Muscle of leg (tissue), 11 donors: ENCODE measurements around the gene MS4A4A. TPM values are rescaled to one million over a fixed set of nuclear protein-coding genes. Genes with fewer than 3 reads are reported as not detected.
"Not testable (repeated sequence)": the region's sequence is repeated elsewhere in the genome, so short reads cannot be mapped to it uniquely, and the experiment has no call there.

Experiments
- DNase-seq: peaks from one replicate; pipeline ENCODE4 v3.0.0; 2013
- H3K27ac ChIP-seq: one replicate; pipeline ENCODE4 v1.5.1; 2013; ENCODE audit warnings: mild to moderate bottlenecking, low read length, control low read depth
- H3K27me3 ChIP-seq: one replicate; pipeline ENCODE4 v1.6.1; 2013; ENCODE audit warnings: low read length; ENCODE audit not compliant: control insufficient read depth, insufficient read depth
- H3K36me3 ChIP-seq: one replicate; pipeline ENCODE4 v1.6.1; 2013; ENCODE audit warnings: low read length; ENCODE audit not compliant: control insufficient read depth, insufficient read depth
- H3K4me1 ChIP-seq: one replicate; pipeline ENCODE4 v1.6.1; 2013; ENCODE audit warnings: low read length; ENCODE audit not compliant: control insufficient read depth, insufficient read depth
- H3K4me3 ChIP-seq: one replicate; pipeline ENCODE4 v1.5.1; 2013; ENCODE audit warnings: low read length, control low read depth
- H3K9me3 ChIP-seq: replicated peaks from 2 replicates; pipeline ENCODE4 v1.6.1; 2013; ENCODE audit warnings: low read depth, low read length; ENCODE audit not compliant: control insufficient read depth
- WGBS: methylation state at CpG from one replicate; pipeline ENCODE4 v1.1.5; 2013; ENCODE audit warnings: missing lambda C conversion rate; ENCODE audit not compliant: insufficient coverage; 5-methylcytosine and 5-hydroxymethylcytosine counted together
- polyA plus RNA-seq, 8 donors: library from polyadenylated mRNA; unstranded; fragments of 120-200 nt; gene quantifications; one replicate each; pipeline versions ENCODE4 v1.2.1 to v1.2.3, GENCODE V29; 2013; ENCODE audit warnings: inconsistent platforms in 1 of 8, low replicate concordance in 1 of 8; ENCODE audit not compliant: insufficient read length in 8 of 8, insufficient read depth in 1 of 8
- total RNA-seq: library from RNA; stranded (reverse); fragments of 120-200 nt; gene quantifications from one replicate; pipeline ENCODE4 v1.2.4, GENCODE V29; 2013

MS4A4A gene
- total and polyA plus RNA-seq, 9 donors, result 6.9 to 18.5 (median 10.3) TPM

DNA sequence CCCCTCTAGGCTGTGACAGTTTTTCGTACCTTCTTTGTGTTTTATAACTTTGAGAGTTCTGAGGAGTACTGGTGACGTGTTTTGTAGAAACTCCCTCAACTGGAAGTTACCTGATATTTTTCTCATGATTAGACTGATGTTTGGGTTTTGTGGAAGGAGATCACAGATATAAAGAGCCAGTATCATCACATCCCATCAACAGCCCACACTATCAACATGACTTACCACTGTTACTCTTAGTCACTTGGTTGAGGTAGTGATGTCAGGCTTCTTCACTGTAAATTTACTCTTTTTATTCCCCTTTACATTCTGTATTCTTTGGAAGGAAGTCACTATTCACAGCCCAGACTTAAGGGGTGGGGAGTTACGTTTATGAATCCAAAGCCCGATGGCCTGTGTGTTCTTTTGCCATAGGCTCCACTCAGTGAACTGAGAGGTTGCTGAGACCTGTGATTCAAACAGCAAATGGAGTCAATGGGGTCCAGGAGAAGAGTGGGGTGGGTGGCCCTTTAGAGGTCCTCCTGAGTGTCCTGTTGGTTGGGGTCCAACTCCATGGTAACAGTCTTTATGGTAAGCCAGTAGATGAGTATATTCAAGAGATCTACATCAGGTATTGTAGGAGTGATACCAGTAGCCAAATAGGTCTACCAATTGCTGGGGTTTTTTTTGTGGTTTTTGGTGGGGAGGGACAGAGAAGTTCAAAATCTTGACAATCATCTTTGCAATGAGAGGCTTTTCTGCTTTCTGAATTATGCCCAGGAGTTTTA is 22.3 kb upstream of the MS4A4A start:
- DNase-seq, result no peak
- H3K36me3 ChIP-seq, result no peaks in the 10 kb centered on the region
- WGBS, result no CpG with 5 or more reads among the region's 4 CpGs
- no peak overlapping the region for H3K27ac ChIP-seq
- no peaks in the 10 kb centered on the region for H3K4me1 ChIP-seq
- H3K4me3 ChIP-seq, result no peak overlapping the region
- peaks cover 5% of the 10 kb centered on the region for H3K9me3 ChIP-seq
- no peaks in the 10 kb centered on the region for H3K27me3 ChIP-seq

DNA sequence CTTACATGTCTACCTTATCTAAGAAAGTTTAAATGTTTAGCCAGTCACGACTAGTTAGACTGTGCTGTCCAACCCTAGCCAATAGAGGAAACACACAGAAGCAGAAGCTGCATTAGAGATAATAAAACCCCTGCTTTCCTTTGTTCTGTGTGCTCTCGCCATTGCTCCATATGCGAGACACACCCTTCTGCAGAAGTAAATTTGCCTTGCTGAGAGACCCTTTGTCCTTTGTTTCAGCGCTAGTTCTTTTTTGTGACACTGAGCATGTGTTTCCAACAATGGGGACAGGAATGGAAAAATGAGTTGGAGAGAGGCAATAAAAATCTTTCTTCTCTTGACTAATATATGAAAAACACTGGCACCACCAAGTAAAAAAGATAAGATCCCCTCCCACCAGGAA is 19.5 kb upstream of the MS4A4A start:
- no peak for DNase-seq
- Histone ChIP-seq H3K4me1 (no peaks in the 10 kb centered on the region), H3K4me3 (no peak overlapping the region), H3K9me3 (no peaks in the 10 kb centered on the region), H3K27ac (no peak overlapping the region), H3K27me3 (no peaks in the 10 kb centered on the region), H3K36me3 (no peaks in the 10 kb centered on the region)
- 71% methylated on average over 2 of the region's 4 CpGs for WGBS

DNA sequence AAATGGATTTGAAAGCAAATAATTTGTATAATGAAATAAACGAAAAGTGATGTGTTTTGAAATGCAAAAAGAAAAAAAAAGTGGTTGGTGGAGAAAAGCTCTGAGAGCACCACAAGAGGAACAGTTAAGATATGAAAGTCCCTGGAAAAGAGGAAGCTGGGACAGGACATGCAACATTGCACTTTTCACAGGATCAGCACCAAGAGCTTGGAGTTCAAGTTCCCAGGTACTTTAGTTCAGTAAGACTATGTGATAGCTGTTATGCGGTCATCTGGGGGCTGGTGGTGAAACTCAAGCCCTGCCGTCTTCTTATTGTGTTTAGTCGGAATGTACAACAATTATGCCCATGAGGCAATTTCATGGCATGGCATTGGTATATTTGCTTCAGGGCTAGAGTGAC is 17.1 kb upstream of the MS4A4A start:
- no peak overlapping the region for H3K27ac ChIP-seq
- 86% methylated on average over 3 of the region's 4 CpGs for WGBS
- H3K9me3 ChIP-seq, result no peaks in the 10 kb centered on the region
- H3K4me3 ChIP-seq, result no peak overlapping the region
- no peaks in the 10 kb centered on the region for H3K4me1 ChIP-seq
- H3K27me3 ChIP-seq, result no peaks in the 10 kb centered on the region
- peak; percentile 32 for DNase-seq
- no peaks in the 10 kb centered on the region for H3K36me3 ChIP-seq

DNA sequence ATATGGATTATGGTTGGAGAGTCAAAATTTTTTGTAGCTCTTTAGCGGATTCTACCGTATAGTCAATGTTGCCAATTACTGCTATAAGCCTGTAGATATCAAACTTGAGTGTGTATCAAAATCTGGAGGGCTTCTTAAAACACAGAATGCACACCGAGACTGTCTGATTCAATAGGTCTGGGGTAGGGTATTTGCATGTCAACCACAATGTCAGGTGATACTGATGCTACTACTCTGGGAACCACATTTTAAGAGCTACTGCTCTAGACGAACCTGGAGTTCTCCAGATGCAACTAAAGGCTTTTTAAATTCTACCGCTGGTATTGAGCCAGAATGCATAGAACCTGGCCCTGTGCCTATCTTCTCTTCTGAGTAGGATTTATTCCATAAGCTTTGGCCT is 15.8 kb upstream of the MS4A4A start:
- no peak overlapping the region for H3K4me3 ChIP-seq
- 80% methylated on average over 3 of the region's 5 CpGs for WGBS
- H3K36me3 ChIP-seq, result no peaks in the 10 kb centered on the region
- H3K4me1 ChIP-seq, result no peaks in the 10 kb centered on the region
- DNase-seq, result no peak
- H3K27ac ChIP-seq, result no peak overlapping the region
- no peaks in the 10 kb centered on the region for H3K9me3 ChIP-seq
- no peaks in the 10 kb centered on the region for H3K27me3 ChIP-seq

DNA sequence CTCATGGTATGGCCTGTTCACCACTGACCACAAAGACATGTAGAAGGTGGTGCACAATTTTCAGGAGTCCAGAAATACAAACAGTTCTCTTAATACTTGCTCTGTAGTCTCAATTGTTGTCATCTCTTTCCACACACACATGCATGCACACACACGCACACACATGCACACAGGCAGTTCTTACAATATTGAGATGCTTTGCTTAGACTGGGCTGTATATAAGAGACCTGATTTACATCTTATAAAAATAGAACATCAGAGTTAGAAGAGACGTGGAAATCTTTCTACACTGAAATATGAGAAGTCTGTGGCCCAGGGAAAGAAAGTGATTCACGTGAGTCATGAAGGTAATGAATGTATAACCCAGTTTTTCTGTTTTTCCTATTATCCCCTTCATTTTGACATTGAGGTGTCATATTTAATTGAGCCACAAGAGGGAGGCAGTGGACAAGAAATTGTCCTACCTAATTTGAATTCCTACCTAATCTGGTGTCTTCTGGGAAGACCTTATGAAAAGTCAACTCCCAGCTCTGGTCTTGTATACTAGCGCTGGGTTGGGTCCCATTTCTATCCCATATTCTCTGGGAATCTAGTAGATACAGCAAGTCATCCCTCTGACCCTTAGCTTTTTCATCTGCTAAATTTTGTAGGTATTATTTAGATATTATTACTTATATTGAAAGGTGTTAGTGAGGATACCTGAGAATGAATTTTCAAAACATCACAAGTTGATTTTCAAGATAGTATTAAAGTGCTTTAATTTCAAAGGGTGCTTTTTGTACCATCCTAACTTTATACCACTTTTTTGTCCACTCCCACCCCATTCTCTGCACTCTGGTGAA is 14.9 kb upstream of the MS4A4A start:
- peak; percentile 50 for DNase-seq
- no peaks in the 10 kb centered on the region for H3K4me1 ChIP-seq
- WGBS, result no CpG with 5 or more reads among the region's 4 CpGs
- H3K9me3 ChIP-seq, result no peaks in the 10 kb centered on the region
- H3K4me3 ChIP-seq, result no peak overlapping the region
- no peaks in the 10 kb centered on the region for H3K36me3 ChIP-seq
- H3K27me3 ChIP-seq, result no peaks in the 10 kb centered on the region
- H3K27ac ChIP-seq, result no peak overlapping the region

DNA sequence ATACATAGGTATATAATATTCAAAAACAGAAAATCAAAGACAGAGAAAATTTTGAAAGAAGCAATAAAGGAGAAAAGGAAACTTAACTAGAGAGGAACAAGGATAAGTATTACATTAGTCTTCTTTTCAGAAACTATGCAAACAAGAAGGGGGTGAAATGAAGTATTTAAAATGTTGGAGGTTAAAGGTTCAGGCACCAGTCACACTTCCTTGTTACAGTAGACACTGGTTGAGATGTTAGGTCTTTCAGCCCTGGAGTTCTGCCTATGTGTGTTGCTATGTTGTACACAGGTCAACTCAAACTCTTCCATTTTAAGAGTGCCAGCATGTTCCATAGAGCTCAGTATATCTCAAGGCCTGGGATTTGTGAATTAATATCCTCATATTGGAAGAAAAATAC is 6.0 kb upstream of the MS4A4A start:
- H3K4me3 ChIP-seq, result no peak overlapping the region
- no peak for DNase-seq
- H3K27me3 ChIP-seq, result no peaks in the 10 kb centered on the region
- H3K4me1 ChIP-seq, result no peaks in the 10 kb centered on the region
- H3K9me3 ChIP-seq, result no peaks in the 10 kb centered on the region
- H3K36me3 ChIP-seq, result no peaks in the 10 kb centered on the region
- H3K27ac ChIP-seq, result no peak overlapping the region

DNA sequence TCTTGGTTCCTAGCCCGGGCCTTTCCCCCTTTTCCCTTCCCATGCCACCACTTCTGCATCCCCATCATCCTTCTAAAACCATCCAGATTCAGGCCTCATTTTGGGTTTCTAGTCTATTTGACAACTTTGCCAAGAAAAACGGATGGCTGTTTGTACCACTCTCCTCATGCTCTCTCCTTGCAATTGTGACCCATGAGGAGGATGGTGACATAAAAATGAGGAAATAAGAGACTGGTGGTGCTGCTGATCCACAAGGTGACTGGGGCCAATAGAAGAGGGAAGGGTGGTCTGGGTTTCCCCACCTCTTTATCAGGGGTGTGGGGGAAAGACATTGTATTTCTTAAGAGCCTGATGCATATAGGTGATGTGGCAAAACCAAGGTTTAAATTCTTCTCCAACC is 1.0 kb downstream of the MS4A4A start:
- peak overlapping the region; percentile 3 for H3K4me3 ChIP-seq
- H3K4me1 ChIP-seq, result no peaks in the 10 kb centered on the region
- H3K9me3 ChIP-seq, result no peaks in the 10 kb centered on the region
- WGBS, result 64% methylated on average over 1 of the region's 2 CpGs
- no peak for DNase-seq
- H3K27me3 ChIP-seq, result no peaks in the 10 kb centered on the region
- no peaks in the 10 kb centered on the region for H3K36me3 ChIP-seq
- peak overlapping the region; percentile 15 for H3K27ac ChIP-seq

DNA sequence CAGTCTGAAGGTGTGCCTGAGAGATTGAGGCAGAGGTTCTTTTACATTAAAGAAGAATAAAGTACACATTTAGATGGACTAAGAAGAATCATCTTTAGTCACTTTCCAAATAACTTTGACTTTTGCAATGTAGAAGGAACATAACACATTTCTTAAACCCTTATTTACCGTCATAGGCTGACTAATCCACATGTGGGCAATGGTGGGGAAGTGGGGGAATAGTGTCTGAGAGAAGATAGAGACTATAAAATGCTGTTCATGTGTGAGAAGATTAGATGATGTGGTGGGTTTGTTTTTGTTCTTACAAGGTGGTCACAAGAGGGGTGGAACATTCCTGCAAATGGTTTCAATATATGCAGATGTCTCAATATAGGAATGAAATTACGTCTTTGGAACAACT is 1.8 kb downstream of the MS4A4A start:
- no peak for DNase-seq
- Histone ChIP-seq H3K9me3 (no peaks in the 10 kb centered on the region), H3K4me3 (no peak overlapping the region), H3K27ac (no peak overlapping the region), H3K36me3 (no peaks in the 10 kb centered on the region), H3K27me3 (no peaks in the 10 kb centered on the region), H3K4me1 (no peaks in the 10 kb centered on the region)
- no CpG with 5 or more reads among the region's 2 CpGs for WGBS

DNA sequence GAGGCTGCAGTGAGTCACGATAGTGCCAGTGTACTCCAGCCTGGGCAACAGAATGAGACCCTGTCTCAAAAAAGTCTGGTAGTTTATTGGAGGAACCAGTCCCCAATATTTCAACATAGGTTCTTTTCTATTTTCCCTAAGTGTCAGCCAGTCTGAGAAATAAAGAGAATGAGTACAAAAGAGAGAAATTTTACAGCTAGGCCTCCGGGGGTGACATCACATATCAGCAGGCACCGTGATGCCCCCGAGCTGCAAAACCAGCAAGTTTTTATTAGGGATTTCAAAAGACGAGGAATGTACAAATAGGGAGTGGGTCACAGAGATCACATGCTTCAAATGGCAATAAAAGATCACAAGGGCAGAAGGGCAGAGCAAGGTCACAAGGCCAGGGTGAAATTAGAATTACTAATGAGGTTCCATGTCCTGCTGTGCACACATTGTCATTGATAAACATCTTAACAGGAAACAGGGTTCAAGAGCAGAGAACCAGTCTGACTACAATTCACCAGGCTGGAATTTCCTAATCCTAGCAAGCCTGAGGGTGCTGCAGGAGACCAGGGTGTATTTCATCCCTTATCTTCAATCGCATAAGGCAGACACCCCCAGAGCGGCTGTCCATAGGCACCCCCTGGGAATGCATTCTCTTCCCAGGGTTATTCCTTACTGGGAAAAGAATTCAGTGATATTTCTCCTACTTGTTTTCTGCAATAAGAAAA is 5.1 kb downstream of the MS4A4A start:
- not testable (repeated sequence) for H3K9me3 ChIP-seq, DNase-seq, H3K27me3 ChIP-seq, H3K4me1 ChIP-seq, H3K36me3 ChIP-seq, H3K27ac ChIP-seq, H3K4me3 ChIP-seq
- WGBS, result 13% methylated on average over 4 of the region's 7 CpGs

DNA sequence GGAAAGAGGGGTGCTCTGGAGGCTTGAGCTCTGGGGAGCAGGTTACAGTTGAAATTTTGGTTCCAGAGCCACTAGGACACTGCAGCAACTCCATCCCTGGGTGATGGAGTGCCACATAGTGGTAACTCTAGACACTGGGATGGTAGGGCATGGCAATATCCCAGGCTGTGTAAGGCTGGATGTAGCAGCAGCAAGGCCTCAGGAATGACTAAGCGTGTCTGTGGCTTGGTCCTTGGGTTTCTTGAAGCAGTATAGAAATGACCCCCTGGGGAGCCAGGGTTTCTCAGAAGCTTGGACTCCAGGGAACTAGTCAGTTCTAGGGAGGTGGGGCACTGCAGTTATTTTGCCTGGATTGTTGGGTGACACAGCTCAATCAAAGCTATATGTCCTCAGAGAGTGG is 8.1 kb downstream of the MS4A4A start:
- H3K9me3 ChIP-seq, result peaks cover 6% of the 10 kb centered on the region
- no peaks in the 10 kb centered on the region for H3K4me1 ChIP-seq

More for the DNA sequence above, 8.1 kb downstream of the MS4A4A start:
- DNase-seq, result no peak
- Histone ChIP-seq H3K4me3 (no peak overlapping the region), H3K36me3 (no peaks in the 10 kb centered on the region), H3K27ac (no peak overlapping the region), H3K27me3 (no peaks in the 10 kb centered on the region)
- WGBS, result 100% methylated on average over 1 of the region's 1 CpG
